Body of pancreas (tissue), 4 donors: Measurements from ENCODE around the gene ABHD8. TPM values are rescaled to one million over a fixed set of nuclear protein-coding genes. Genes with fewer than 3 reads are reported as not detected.

Experiments used
- ATAC-seq: fragments of 150-250 bp; one replicate; pipeline ENCODE4 v1.9.1; 2016
- DNase-seq, 4 donors: peaks; one replicate each; pipeline ENCODE4 v3.0.0-alpha.2; 2019
- H3K27ac ChIP-seq, 4 donors: fragments of 200-600 bp; sonication (generic); 1 replicate in 3 of 4; 2 replicates in 1 of 4; pipeline versions ENCODE4 v1.5.1 to v1.6.1; 2016 to 2019; ENCODE audit warnings: mild to moderate bottlenecking in 1 of 4, mixed read lengths in 1 of 4, moderate library complexity in 1 of 4
- H3K27me3 ChIP-seq, 2 donors: fragments of 200-600 bp; sonication (generic); one replicate each; pipeline ENCODE4 v1.6.0; 2016; ENCODE audit warnings: mild to moderate bottlenecking in 1 of 2
- H3K36me3 ChIP-seq, 2 donors: fragments of 200-600 bp; sonication (generic); replicated peaks in 1 of 2; 2 replicates each; pipeline ENCODE4 v1.5.1; 2016; ENCODE audit warnings: low read depth in 2 of 2; ENCODE audit not compliant: insufficient read depth in 1 of 2
- H3K4me1 ChIP-seq: fragments of 200-600 bp; sonication (generic); one replicate; pipeline ENCODE4 v1.6.0; 2016
- H3K4me3 ChIP-seq, 2 donors: fragments of 200-600 bp; sonication (generic); 1 replicate in 1 of 2; 2 replicates in 1 of 2; pipeline ENCODE4 v1.5.1; 2016 to 2019
- H3K9me3 ChIP-seq, 3 donors: fragments of 200-600 bp; sonication (generic); 1 replicate in 2 of 3; 2 replicates in 1 of 3; pipeline ENCODE4 v1.5.1; 2016
- CTCF ChIP-seq, 7 experiments: fragments of 450-650 bp in 4 of 7; fragments of 200-600 bp in 3 of 7; sonication (generic) in 3 of 7; IDR thresholded peaks; one replicate each; pipeline ENCODE4 v1.5.1; 2016 to 2019; ENCODE audit warnings: antibody characterized with exemption in 7 of 7
- POLR2A ChIP-seq, 3 donors: fragments of 450-650 bp; IDR thresholded peaks; one replicate each; pipeline ENCODE4 v1.6.1; 2016; ENCODE audit warnings: antibody characterized with exemption in 3 of 3, mild to moderate bottlenecking in 2 of 3
- WGBS, 2 donors: methylation state at CpG; one replicate each; pipeline ENCODE4 v1.1.5; 2017; 5-methylcytosine and 5-hydroxymethylcytosine counted together
- intact Hi-C: fragments of 100-400 bp; cut with DNase I; formaldehyde crosslinking; loops from one replicate; pipeline ENCODE4 v1.15.1; 2023
- total RNA-seq, 2 donors: library from RNA; depleted of rRNA; stranded (reverse); fragments of >200 nt; gene quantifications; one replicate each; pipeline ENCODE4 v1.1.0, GENCODE V29; 2016

ABHD8 gene
- total RNA-seq, 2 donors from 2014 or later = 10.2 to 12.2 TPM

DNA sequence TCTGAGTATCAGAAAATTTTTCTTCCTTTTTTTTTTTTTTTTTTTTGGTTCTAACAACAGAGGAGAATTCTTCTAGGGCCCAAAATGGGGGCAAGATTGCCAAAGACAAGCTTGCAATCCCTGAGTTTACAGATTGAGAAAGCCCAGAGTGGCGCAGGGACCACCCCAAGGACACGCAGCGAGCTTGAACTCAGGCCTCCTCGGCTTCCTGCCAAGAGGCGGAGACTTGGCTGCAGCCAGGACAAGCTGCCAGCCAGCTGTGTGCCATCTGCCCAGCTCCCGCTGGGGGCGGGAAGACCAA lies 1.9 kb upstream of the ABHD8 start:
- TF ChIP-seq CTCF (IDR thresholded peaks at IDR 0.05) = no peak
- no peak for TF ChIP-seq POLR2A (IDR thresholded peaks at IDR 0.05)
- peak overlapping the region; percentile 42 to 95 (median 82) for H3K27ac ChIP-seq
- H3K4me3 ChIP-seq = no peak overlapping the region
- DNase-seq (no peak), ATAC-seq (no peak)
- H3K9me3 ChIP-seq = no peaks in the 10 kb centered on the region
- intact Hi-C loops = no loop called here
- WGBS, 2 donors = 0 to 1% methylated on average over 6 to 7 of the region's 7 CpGs
- no peaks in the 10 kb centered on the region for H3K36me3 ChIP-seq
- H3K4me1 ChIP-seq = peaks cover 53% of the 10 kb centered on the region
- no peaks in the 10 kb centered on the region for H3K27me3 ChIP-seq

DNA sequence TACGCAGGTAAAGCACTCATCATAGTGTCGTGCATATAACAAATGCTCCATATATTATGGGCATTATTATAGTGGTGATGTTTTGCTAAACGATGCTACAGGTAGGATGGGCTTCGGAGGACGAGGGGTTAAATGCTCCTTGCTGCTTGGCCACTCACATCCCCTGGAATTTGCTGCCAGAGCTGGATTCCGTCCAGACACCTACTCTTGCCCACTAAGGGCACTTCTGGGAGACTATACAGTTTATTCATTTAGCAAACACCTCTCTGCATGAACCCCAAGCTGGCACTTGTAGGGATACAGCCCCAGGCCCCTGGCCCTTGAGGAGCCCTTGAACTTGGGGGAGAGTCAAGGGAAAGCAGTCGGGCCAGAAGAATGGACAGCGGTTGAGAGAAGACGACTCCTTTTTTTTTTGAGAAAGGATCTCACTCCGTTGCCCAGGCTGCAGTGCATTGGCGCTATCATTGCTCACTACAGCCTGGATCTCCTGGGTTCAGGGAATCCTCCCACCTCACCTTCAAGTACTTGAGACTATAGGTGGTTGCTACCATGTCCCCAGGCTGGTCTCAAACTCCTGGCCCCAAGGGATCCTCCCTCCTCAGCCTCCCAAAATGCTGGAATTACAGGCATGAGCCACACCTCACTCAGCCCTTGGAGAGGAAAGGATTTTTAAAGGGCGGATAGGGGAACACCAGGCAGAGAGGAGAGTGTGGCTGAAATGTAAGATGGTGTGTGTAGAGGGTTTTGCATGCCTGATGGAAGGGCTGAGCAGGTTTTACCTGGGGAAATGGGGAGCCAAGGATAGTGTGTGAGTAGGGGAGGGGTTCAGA lies 1.4 kb upstream of the ABHD8 start:
- Histone ChIP-seq H3K27ac (peak overlapping the region; percentile 42 to 95 (median 82)), H3K36me3 (no peaks in the 10 kb centered on the region), H3K4me1 (peaks cover 48% of the 10 kb centered on the region), H3K27me3 (no peaks in the 10 kb centered on the region), H3K9me3 (no peaks in the 10 kb centered on the region), H3K4me3 (no peak overlapping the region)
- peak in 1 of 4 donors; percentile 21 for DNase-seq
- TF ChIP-seq POLR2A (IDR thresholded peaks at IDR 0.05) (no peak), CTCF (IDR thresholded peaks at IDR 0.05) (no peak)
- ATAC-seq = no peak
- intact Hi-C loops = no loop called here
- WGBS, 2 donors = 61% methylated on average over 11 to 12 of the region's 12 CpGs

GRCh38 chr19:17303940-17304267 lies 679 bp upstream of the ABHD8 start:
- H3K9me3 ChIP-seq = no peaks in the 10 kb centered on the region
- TF ChIP-seq POLR2A (IDR thresholded peaks at IDR 0.05) (no peak), CTCF (IDR thresholded peaks at IDR 0.05) (no peak)
- H3K4me3 ChIP-seq = no peak overlapping the region
- H3K27me3 ChIP-seq = no peaks in the 10 kb centered on the region
- no peaks in the 10 kb centered on the region for H3K36me3 ChIP-seq
- 65 to 72% methylated on average over 12 of the region's 12 CpGs for WGBS, 2 donors
- intact Hi-C loops = no loop called here
- no peak for DNase-seq
- ATAC-seq = no peak
- peak overlapping the region in 3 of 4 donors; percentile 56 to 95 (median 75) for H3K27ac ChIP-seq
- H3K4me1 ChIP-seq = peaks cover 45% of the 10 kb centered on the region

GRCh38 chr19:17302391-17303166 lies 646 bp downstream of the ABHD8 start:
- ATAC-seq (no peak), DNase-seq (peak in 2 of 4 donors; percentile 21 to 39)
- Histone ChIP-seq H3K4me3 (peak overlapping the region; percentile 61 to 94), H3K9me3 (no peaks in the 10 kb centered on the region), H3K27me3 (no peaks in the 10 kb centered on the region), H3K4me1 (peaks cover 43% of the 10 kb centered on the region), H3K36me3 (no peaks in the 10 kb centered on the region), H3K27ac (peak overlapping the region; percentile 4 to 77 (median 66))
- TF ChIP-seq CTCF (IDR thresholded peaks at IDR 0.05) (no peak), POLR2A (IDR thresholded peaks at IDR 0.05) (no peak)
- 6 to 30% methylated on average over 8 to 29 of the region's 29 CpGs for WGBS, 2 donors
- intact Hi-C loops = no loop called here
